Osteoblast (primary cell): Measurements from ENCODE around the gene KAT6B. TPM values are rescaled to one million over a fixed set of nuclear protein-coding genes. Genes with fewer than 3 reads are reported as not detected.

Experiments
- DNase-seq: peaks from one replicate; pipeline ENCODE4 v3.0.0; 2011; ENCODE audit warnings: low spot score, mixed read lengths; ENCODE audit not compliant: insufficient read length; ENCODE audit errors: missing footprints
- H2AFZ ChIP-seq: 2 replicates; pipeline ENCODE4 v1.6.0; 2011; ENCODE audit warnings: mild to moderate bottlenecking, low read length
- H3K27ac ChIP-seq: 2 replicates; pipeline ENCODE4 v1.5.1; 2011; ENCODE audit warnings: mild to moderate bottlenecking, low read depth, low read length, moderate library complexity
- H3K27me3 ChIP-seq: 2 replicates; pipeline ENCODE4 v1.6.0; 2012; ENCODE audit warnings: mild to moderate bottlenecking, control low read depth, inconsistent platforms, low read length, moderate library complexity; ENCODE audit not compliant: insufficient read depth
- H3K36me3 ChIP-seq: 2 replicates; pipeline ENCODE4 v1.5.1; 2011; ENCODE audit warnings: mild to moderate bottlenecking, low read length, control low read depth, moderate library complexity; ENCODE audit not compliant: insufficient read depth
- H3K4me1 ChIP-seq: 2 replicates; pipeline ENCODE4 v1.5.1; 2011; ENCODE audit warnings: mild to moderate bottlenecking, low read length, control low read depth, moderate library complexity; ENCODE audit not compliant: insufficient read depth
- H3K4me2 ChIP-seq: 2 replicates; pipeline ENCODE4 v1.6.0; 2011; ENCODE audit warnings: mild to moderate bottlenecking, low read length; ENCODE audit not compliant: insufficient read depth
- H3K4me3 ChIP-seq: fragments of 200-600 bp; sonication (generic); 3 replicates; pipeline ENCODE4 v1.5.1; 2012; ENCODE audit warnings: mild to moderate bottlenecking, low read length, inconsistent platforms; ENCODE audit not compliant: insufficient read depth
- H3K79me2 ChIP-seq: 2 replicates; pipeline ENCODE4 v1.6.0; 2012; ENCODE audit warnings: mild to moderate bottlenecking, low read length, control low read depth, inconsistent platforms; ENCODE audit not compliant: insufficient read depth
- H3K9me3 ChIP-seq: 2 replicates; pipeline ENCODE4 v1.5.1; 2011; ENCODE audit warnings: low read depth, low read length, control low read depth
- H4K20me1 ChIP-seq: 2 replicates; pipeline ENCODE4 v1.6.0; 2012; ENCODE audit warnings: mild to moderate bottlenecking, low read length, control low read depth; ENCODE audit not compliant: insufficient read depth
- total RNA-seq: library from RNA; depleted of rRNA; stranded (reverse); fragments of >200 nt; gene quantifications from 2 replicates; pipeline ENCODE4 v1.2.3, GENCODE V29; 2012
- TF ChIP-seq, protein P1 (sequence below): IDR thresholded peaks from 2 replicates; pipeline ENCODE4 v1.5.1; 2011; ENCODE audit warnings: mild to moderate bottlenecking, low read depth, low read length, moderate library complexity; ENCODE audit errors: extremely low read depth

The KAT6B gene
- total RNA-seq, 1 donor: 24.6 TPM

DNA sequence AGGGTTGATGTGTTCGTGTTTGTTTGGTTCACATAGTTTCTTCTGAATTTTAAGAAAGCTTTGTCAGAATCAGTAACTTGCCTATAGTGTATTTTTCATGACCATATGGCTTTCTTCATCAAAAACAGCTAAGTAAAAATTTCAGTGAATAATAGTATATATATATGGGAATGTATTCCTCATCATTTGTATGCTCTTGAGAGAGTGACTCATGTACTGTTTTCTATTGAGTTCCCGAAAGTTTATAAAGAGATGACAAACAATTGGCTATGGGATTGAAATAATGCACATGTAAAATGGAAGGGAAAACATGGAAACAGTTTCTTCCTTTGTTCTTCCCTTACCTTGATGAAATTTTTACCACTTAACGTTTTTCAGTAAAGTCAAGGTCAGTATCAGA, 56.4 kb downstream of the KAT6B start:
- Histone ChIP-seq H3K27ac (no peak overlapping the region), H3K4me1 (peaks cover 15% of the 10 kb centered on the region), H2AFZ (no peak overlapping the region), H3K4me2 (no peak overlapping the region), H3K9me3 (no peaks in the 10 kb centered on the region), H3K79me2 (peaks cover 65% of the 10 kb centered on the region), H3K4me3 (no peak overlapping the region), H3K36me3 (no peaks in the 10 kb centered on the region), H3K27me3 (no peaks in the 10 kb centered on the region), H4K20me1 (peaks cover 32% of the 10 kb centered on the region)
- peak; percentile 48 for DNase-seq
- TF ChIP-seq, protein P1, sequence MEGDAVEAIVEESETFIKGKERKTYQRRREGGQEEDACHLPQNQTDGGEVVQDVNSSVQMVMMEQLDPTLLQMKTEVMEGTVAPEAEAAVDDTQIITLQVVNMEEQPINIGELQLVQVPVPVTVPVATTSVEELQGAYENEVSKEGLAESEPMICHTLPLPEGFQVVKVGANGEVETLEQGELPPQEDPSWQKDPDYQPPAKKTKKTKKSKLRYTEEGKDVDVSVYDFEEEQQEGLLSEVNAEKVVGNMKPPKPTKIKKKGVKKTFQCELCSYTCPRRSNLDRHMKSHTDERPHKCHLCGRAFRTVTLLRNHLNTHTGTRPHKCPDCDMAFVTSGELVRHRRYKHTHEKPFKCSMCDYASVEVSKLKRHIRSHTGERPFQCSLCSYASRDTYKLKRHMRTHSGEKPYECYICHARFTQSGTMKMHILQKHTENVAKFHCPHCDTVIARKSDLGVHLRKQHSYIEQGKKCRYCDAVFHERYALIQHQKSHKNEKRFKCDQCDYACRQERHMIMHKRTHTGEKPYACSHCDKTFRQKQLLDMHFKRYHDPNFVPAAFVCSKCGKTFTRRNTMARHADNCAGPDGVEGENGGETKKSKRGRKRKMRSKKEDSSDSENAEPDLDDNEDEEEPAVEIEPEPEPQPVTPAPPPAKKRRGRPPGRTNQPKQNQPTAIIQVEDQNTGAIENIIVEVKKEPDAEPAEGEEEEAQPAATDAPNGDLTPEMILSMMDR: no peak

DNA sequence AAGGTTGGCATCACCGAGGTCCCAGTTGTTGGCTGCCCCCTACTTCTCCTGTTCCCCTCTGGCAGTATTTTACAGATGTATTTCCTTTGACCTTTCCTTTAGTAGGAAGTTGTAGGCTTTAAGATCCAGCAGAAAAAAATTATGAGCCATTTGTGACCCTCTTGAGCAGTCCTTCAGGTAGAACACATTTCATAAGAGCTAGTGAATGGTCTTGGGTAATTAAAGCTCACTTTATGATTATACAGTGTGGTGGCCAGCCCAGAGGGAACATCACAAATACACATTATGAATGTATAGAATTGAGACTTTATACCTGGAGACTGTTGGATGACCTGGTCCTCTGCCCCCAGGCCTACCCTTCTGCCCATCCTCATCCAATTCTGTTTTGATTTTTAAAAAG, 57.0 kb downstream of the KAT6B start:
- no peak for DNase-seq
- H3K9me3 ChIP-seq: no peaks in the 10 kb centered on the region
- peaks cover 63% of the 10 kb centered on the region for H3K79me2 ChIP-seq

DNA sequence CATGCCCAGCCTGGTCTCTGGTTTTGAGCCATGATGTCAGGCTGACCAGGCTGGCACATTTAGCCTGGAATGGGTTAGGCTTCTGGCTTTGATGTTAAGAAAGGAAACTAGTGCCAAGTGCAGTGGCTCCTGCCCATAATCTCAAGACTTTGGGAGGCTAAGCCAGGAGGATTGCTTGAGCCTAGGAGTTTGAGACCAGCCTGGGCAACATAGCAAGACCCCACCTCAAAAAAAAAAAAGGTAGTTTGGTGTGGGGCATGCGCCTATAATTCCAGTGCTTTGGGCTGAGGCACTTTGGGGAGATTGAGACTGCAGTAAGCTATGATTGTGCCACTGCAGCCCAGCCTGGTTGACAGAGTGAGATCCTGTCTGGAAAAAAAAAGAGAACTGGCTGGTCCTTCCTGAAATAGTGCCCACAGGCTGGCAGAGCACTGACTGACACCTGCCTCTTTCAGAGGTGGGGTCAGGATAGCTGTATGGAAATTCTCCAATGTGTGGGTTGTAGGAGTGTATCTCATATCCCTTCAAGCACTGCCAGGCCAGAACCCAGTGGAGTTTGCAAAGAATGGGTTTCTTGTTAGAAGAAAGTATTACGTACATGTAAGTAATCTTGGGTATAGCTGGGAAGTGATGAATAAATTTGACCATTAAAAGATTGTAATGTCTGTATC, 61.3 kb downstream of the KAT6B start:
- Histone ChIP-seq H2AFZ (no peak overlapping the region), H4K20me1 (peaks cover 38% of the 10 kb centered on the region), H3K79me2 (peaks cover 59% of the 10 kb centered on the region), H3K4me1 (peaks cover 10% of the 10 kb centered on the region), H3K4me3 (no peak overlapping the region), H3K4me2 (no peak overlapping the region), H3K9me3 (no peaks in the 10 kb centered on the region), H3K36me3 (no peaks in the 10 kb centered on the region), H3K27ac (no peak overlapping the region), H3K27me3 (no peaks in the 10 kb centered on the region)
- no peak for DNase-seq
- TF ChIP-seq, protein P1: no peak

More for the DNA sequence above, 57.0 kb downstream of the KAT6B start:
- no peak overlapping the region for H2AFZ ChIP-seq
- no peak overlapping the region for H3K4me2 ChIP-seq
- TF ChIP-seq, protein P1: no peak
- H3K4me1 ChIP-seq: peaks cover 15% of the 10 kb centered on the region
- no peaks in the 10 kb centered on the region for H3K27me3 ChIP-seq
- H3K36me3 ChIP-seq: no peaks in the 10 kb centered on the region
- H3K4me3 ChIP-seq: no peak overlapping the region
- peaks cover 31% of the 10 kb centered on the region for H4K20me1 ChIP-seq
- H3K27ac ChIP-seq: no peak overlapping the region

DNA sequence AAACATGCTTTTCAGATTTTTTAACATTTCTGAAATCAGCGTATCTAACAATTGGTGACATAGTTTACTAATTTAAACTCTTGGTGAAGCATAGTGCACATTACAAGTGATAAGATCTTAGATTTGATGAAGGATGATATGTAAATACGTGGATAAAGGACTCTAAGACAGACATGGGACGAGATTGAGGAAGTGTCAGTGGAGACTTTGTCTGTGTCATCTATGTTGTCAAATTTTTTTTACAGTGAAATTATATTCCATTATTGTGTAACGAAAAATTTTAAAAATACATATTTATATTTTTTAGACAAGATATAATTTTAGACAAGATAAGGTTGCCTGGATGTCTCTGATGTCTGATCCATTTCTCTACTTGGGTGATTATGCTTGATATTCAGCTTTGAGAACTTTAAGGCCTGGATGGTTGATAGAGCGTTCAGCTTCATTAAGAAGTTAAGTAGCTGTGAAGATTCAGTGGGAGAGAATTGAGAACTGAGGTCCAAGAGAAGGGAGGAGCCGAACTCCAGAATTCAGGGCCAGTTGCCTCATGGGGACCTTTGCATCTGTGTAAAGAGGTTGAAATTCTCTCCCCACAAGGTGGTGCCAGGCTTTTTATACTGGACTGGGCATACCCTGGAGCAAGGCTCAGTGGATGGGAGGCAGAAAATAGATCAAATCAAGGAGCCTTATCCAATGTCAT, 62.7 kb downstream of the KAT6B start:
- Histone ChIP-seq H3K36me3 (no peaks in the 10 kb centered on the region), H3K4me3 (no peak overlapping the region), H2AFZ (no peak overlapping the region), H3K79me2 (peaks cover 54% of the 10 kb centered on the region), H3K27me3 (no peaks in the 10 kb centered on the region), H3K9me3 (no peaks in the 10 kb centered on the region), H3K4me1 (peaks cover 5% of the 10 kb centered on the region), H3K27ac (no peak overlapping the region), H3K4me2 (no peak overlapping the region), H4K20me1 (peaks cover 29% of the 10 kb centered on the region)
- TF ChIP-seq, protein P1: peak; percentile 38
- no peak for DNase-seq
